ENCODE results near the gene CDC42BPA.
A peak's percentile ranks its signal among the peaks of the same experiment; 100 is the strongest.

CDC42BPA gene

GRCh38 chr1:226949401-226949800 lies 368.9 kb downstream of the CDC42BPA start:
- no peak overlapping the region for H3K4me3 ChIP-seq (ENCODE audit: low read depth in 1 of 2, low read length in 2 of 2)
- H3K9me3 ChIP-seq (ENCODE audit: low read length) = no peaks in the 10 kb centered on the region
- peaks cover 40% of the 10 kb centered on the region for H3K4me1 ChIP-seq (ENCODE audit: insufficient read depth, low read length)
- no peaks in the 10 kb centered on the region for H3K27me3 ChIP-seq (ENCODE audit: control insufficient read depth in 1 of 2, insufficient read depth in 2 of 2, low read length in 2 of 2)
- no peak overlapping the region for H3K27ac ChIP-seq (ENCODE audit: low read depth, low read length)
- H3K36me3 ChIP-seq (ENCODE audit: insufficient read depth, low read length) = no peaks in the 10 kb centered on the region
- H3K9ac ChIP-seq (ENCODE audit: low read length) = no peak overlapping the region

GRCh38 chr1:226948996-226949395 lies 369.3 kb downstream of the CDC42BPA start:
- Histone ChIP-seq H3K9ac (ENCODE audit: low read length) (no peak overlapping the region), H3K27ac (ENCODE audit: low read depth, low read length) (no peak overlapping the region), H3K4me1 (ENCODE audit: insufficient read depth, low read length) (peaks cover 43% of the 10 kb centered on the region), H3K4me3 (ENCODE audit: low read depth in 1 of 2, low read length in 2 of 2) (no peak overlapping the region), H3K9me3 (ENCODE audit: low read length) (no peaks in the 10 kb centered on the region), H3K36me3 (ENCODE audit: insufficient read depth, low read length) (no peaks in the 10 kb centered on the region), H3K27me3 (ENCODE audit: control insufficient read depth in 1 of 2, insufficient read depth in 2 of 2, low read length in 2 of 2) (no peaks in the 10 kb centered on the region)

- Histone ChIP-seq H3K4me1 (ENCODE audit: insufficient read depth, low read length) (peaks cover 43% of the 10 kb centered on the region), H3K9me3 (ENCODE audit: low read length) (no peaks in the 10 kb centered on the region), H3K4me3 (ENCODE audit: low read depth in 1 of 2, low read length in 2 of 2) (no peak overlapping the region), H3K36me3 (ENCODE audit: insufficient read depth, low read length) (no peaks in the 10 kb centered on the region), H3K27ac (ENCODE audit: low read depth, low read length) (no peak overlapping the region), H3K27me3 (ENCODE audit: control insufficient read depth in 1 of 2, insufficient read depth in 2 of 2, low read length in 2 of 2) (no peaks in the 10 kb centered on the region), H3K9ac (ENCODE audit: low read length) (no peak overlapping the region)
Observed at GRCh38 chr1:226948480-226948879, 369.8 kb downstream of the CDC42BPA start.

GRCh38 chr1:226948051-226948450 lies 370.2 kb downstream of the CDC42BPA start:
- H3K36me3 ChIP-seq (ENCODE audit: insufficient read depth, low read length) = no peaks in the 10 kb centered on the region
- no peaks in the 10 kb centered on the region for H3K9me3 ChIP-seq (ENCODE audit: low read length)
- no peak overlapping the region for H3K27ac ChIP-seq (ENCODE audit: low read depth, low read length)
- peaks cover 43% of the 10 kb centered on the region for H3K4me1 ChIP-seq (ENCODE audit: insufficient read depth, low read length)
- no peak overlapping the region for H3K4me3 ChIP-seq (ENCODE audit: low read depth in 1 of 2, low read length in 2 of 2)
- H3K9ac ChIP-seq (ENCODE audit: low read length) = no peak overlapping the region
- H3K27me3 ChIP-seq (ENCODE audit: control insufficient read depth in 1 of 2, insufficient read depth in 2 of 2, low read length in 2 of 2) = no peaks in the 10 kb centered on the region

GRCh38 chr1:226946841-226947240 lies 371.5 kb downstream of the CDC42BPA start:
- Histone ChIP-seq H3K4me1 (ENCODE audit: insufficient read depth, low read length) (peaks cover 53% of the 10 kb centered on the region), H3K27ac (ENCODE audit: low read depth, low read length) (no peak overlapping the region), H3K9ac (ENCODE audit: low read length) (no peak overlapping the region), H3K9me3 (ENCODE audit: low read length) (no peaks in the 10 kb centered on the region), H3K36me3 (ENCODE audit: insufficient read depth, low read length) (no peaks in the 10 kb centered on the region), H3K27me3 (ENCODE audit: control insufficient read depth in 1 of 2, insufficient read depth in 2 of 2, low read length in 2 of 2) (no peaks in the 10 kb centered on the region), H3K4me3 (ENCODE audit: low read depth in 1 of 2, low read length in 2 of 2) (no peak overlapping the region)

- Histone ChIP-seq H3K27ac (ENCODE audit: low read depth, low read length) (no peak overlapping the region), H3K36me3 (ENCODE audit: insufficient read depth, low read length) (no peaks in the 10 kb centered on the region), H3K4me1 (ENCODE audit: insufficient read depth, low read length) (peaks cover 59% of the 10 kb centered on the region), H3K4me3 (ENCODE audit: low read depth in 1 of 2, low read length in 2 of 2) (no peak overlapping the region), H3K27me3 (ENCODE audit: control insufficient read depth in 1 of 2, insufficient read depth in 2 of 2, low read length in 2 of 2) (no peaks in the 10 kb centered on the region), H3K9me3 (ENCODE audit: low read length) (no peaks in the 10 kb centered on the region), H3K9ac (ENCODE audit: low read length) (no peak overlapping the region)
Observed at GRCh38 chr1:226946285-226946684, 372.0 kb downstream of the CDC42BPA start.

GRCh38 chr1:226945858-226946245 lies 372.4 kb downstream of the CDC42BPA start:
- Histone ChIP-seq H3K27me3 (ENCODE audit: control insufficient read depth in 1 of 2, insufficient read depth in 2 of 2, low read length in 2 of 2) (no peaks in the 10 kb centered on the region), H3K4me1 (ENCODE audit: insufficient read depth, low read length) (peaks cover 63% of the 10 kb centered on the region), H3K9ac (ENCODE audit: low read length) (no peak overlapping the region), H3K4me3 (ENCODE audit: low read depth in 1 of 2, low read length in 2 of 2) (no peak overlapping the region), H3K36me3 (ENCODE audit: insufficient read depth, low read length) (no peaks in the 10 kb centered on the region), H3K27ac (ENCODE audit: low read depth, low read length) (no peak overlapping the region), H3K9me3 (ENCODE audit: low read length) (no peaks in the 10 kb centered on the region)

GRCh38 chr1:226945106-226945857 lies 373.0 kb downstream of the CDC42BPA start:
- Histone ChIP-seq H3K9ac (ENCODE audit: low read length) (no peak overlapping the region), H3K36me3 (ENCODE audit: insufficient read depth, low read length) (no peaks in the 10 kb centered on the region), H3K4me1 (ENCODE audit: insufficient read depth, low read length) (peaks cover 66% of the 10 kb centered on the region), H3K27me3 (ENCODE audit: control insufficient read depth in 1 of 2, insufficient read depth in 2 of 2, low read length in 2 of 2) (no peaks in the 10 kb centered on the region), H3K27ac (ENCODE audit: low read depth, low read length) (no peak overlapping the region), H3K9me3 (ENCODE audit: low read length) (no peaks in the 10 kb centered on the region), H3K4me3 (ENCODE audit: low read depth in 1 of 2, low read length in 2 of 2) (no peak overlapping the region)

GRCh38 chr1:226943927-226944326 lies 374.4 kb downstream of the CDC42BPA start:
- H3K27ac ChIP-seq (ENCODE audit: low read depth, low read length) = no peak overlapping the region
- H3K4me1 ChIP-seq (ENCODE audit: insufficient read depth, low read length) = peaks cover 66% of the 10 kb centered on the region
- no peaks in the 10 kb centered on the region for H3K27me3 ChIP-seq (ENCODE audit: control insufficient read depth in 1 of 2, insufficient read depth in 2 of 2, low read length in 2 of 2)

GRCh38 chr1:226943156-226943555 lies 375.1 kb downstream of the CDC42BPA start:
- H3K4me3 ChIP-seq (ENCODE audit: low read depth in 1 of 2, low read length in 2 of 2) = no peak overlapping the region
- H3K9me3 ChIP-seq (ENCODE audit: low read length) = no peaks in the 10 kb centered on the region
- no peak overlapping the region for H3K9ac ChIP-seq (ENCODE audit: low read length)
- H3K27ac ChIP-seq (ENCODE audit: low read depth, low read length) = no peak overlapping the region
- no peaks in the 10 kb centered on the region for H3K36me3 ChIP-seq (ENCODE audit: insufficient read depth, low read length)
- H3K27me3 ChIP-seq (ENCODE audit: control insufficient read depth in 1 of 2, insufficient read depth in 2 of 2, low read length in 2 of 2) = no peaks in the 10 kb centered on the region
- H3K4me1 ChIP-seq (ENCODE audit: insufficient read depth, low read length) = peaks cover 73% of the 10 kb centered on the region

More at GRCh38 chr1:226943927-226944326, 374.4 kb downstream of the CDC42BPA start:
- H3K4me3 ChIP-seq (ENCODE audit: low read depth in 1 of 2, low read length in 2 of 2) = no peak overlapping the region
- no peaks in the 10 kb centered on the region for H3K9me3 ChIP-seq (ENCODE audit: low read length)
- H3K9ac ChIP-seq (ENCODE audit: low read length) = no peak overlapping the region
- no peaks in the 10 kb centered on the region for H3K36me3 ChIP-seq (ENCODE audit: insufficient read depth, low read length)

GRCh38 chr1:226942392-226942791 lies 375.9 kb downstream of the CDC42BPA start:
- H3K4me3 ChIP-seq (ENCODE audit: low read depth in 1 of 2, low read length in 2 of 2) = peak overlapping the region in 1 of 2 donors; percentile 81
- H3K4me1 ChIP-seq (ENCODE audit: insufficient read depth, low read length) = peaks cover 73% of the 10 kb centered on the region
- H3K9me3 ChIP-seq (ENCODE audit: low read length) = no peaks in the 10 kb centered on the region
- no peaks in the 10 kb centered on the region for H3K27me3 ChIP-seq (ENCODE audit: control insufficient read depth in 1 of 2, insufficient read depth in 2 of 2, low read length in 2 of 2)
- H3K36me3 ChIP-seq (ENCODE audit: insufficient read depth, low read length) = no peaks in the 10 kb centered on the region
- no peak overlapping the region for H3K9ac ChIP-seq (ENCODE audit: low read length)
- H3K27ac ChIP-seq (ENCODE audit: low read depth, low read length) = no peak overlapping the region

GRCh38 chr1:226940806-226941067 lies 377.6 kb downstream of the CDC42BPA start:
- Histone ChIP-seq H3K9ac (ENCODE audit: low read length) (peak overlapping the region; percentile 26), H3K4me3 (ENCODE audit: low read depth in 1 of 2, low read length in 2 of 2) (peak overlapping the region; percentile 70 to 81), H3K36me3 (ENCODE audit: insufficient read depth, low read length) (no peaks in the 10 kb centered on the region), H3K27ac (ENCODE audit: low read depth, low read length) (peak overlapping the region; percentile 69), H3K27me3 (ENCODE audit: control insufficient read depth in 1 of 2, insufficient read depth in 2 of 2, low read length in 2 of 2) (no peaks in the 10 kb centered on the region), H3K9me3 (ENCODE audit: low read length) (no peaks in the 10 kb centered on the region), H3K4me1 (ENCODE audit: insufficient read depth, low read length) (peaks cover 58% of the 10 kb centered on the region)
